Parathyroid adenoma (tissue), 2 donors: ENCODE data around the gene LYZL1.

Experiments
- H2AFZ ChIP-seq: fragments of 300-600 bp; sonication (generic); one replicate; pipeline ENCODE4 v1.7.0; 2017; ENCODE audit warnings: antibody characterized with exemption, mild to moderate bottlenecking
- H3K27ac ChIP-seq: fragments of 300-600 bp; sonication (generic); one replicate; pipeline ENCODE4 v1.7.0; 2017
- H3K27me3 ChIP-seq: fragments of 300-600 bp; sonication (generic); one replicate; pipeline ENCODE4 v1.7.0; 2017; ENCODE audit warnings: low read length; ENCODE audit not compliant: control insufficient read depth, insufficient read depth
- H3K36me3 ChIP-seq: fragments of 300-600 bp; sonication (generic); one replicate; pipeline ENCODE4 v1.7.0; 2017; ENCODE audit warnings: low read length; ENCODE audit not compliant: control insufficient read depth, insufficient read depth
- H3K4me1 ChIP-seq: fragments of 300-600 bp; sonication (generic); one replicate; pipeline ENCODE4 v1.7.0; 2017; ENCODE audit warnings: control low read depth
- H3K4me2 ChIP-seq: fragments of 300-600 bp; sonication (generic); one replicate; pipeline ENCODE4 v1.7.0; 2017; ENCODE audit warnings: low read length
- H3K4me3 ChIP-seq: fragments of 300-600 bp; sonication (generic); one replicate; pipeline ENCODE4 v1.7.0; 2017; ENCODE audit warnings: low read depth, low read length
- H3K79me2 ChIP-seq: fragments of 300-600 bp; sonication (generic); one replicate; pipeline ENCODE4 v1.7.0; 2017; ENCODE audit warnings: control low read depth
- H3K9ac ChIP-seq: fragments of 300-600 bp; sonication (generic); one replicate; pipeline ENCODE4 v1.7.0; 2017; ENCODE audit warnings: mild to moderate bottlenecking
- H3K9me3 ChIP-seq: fragments of 300-600 bp; sonication (generic); one replicate; pipeline ENCODE4 v1.7.0; 2017; ENCODE audit warnings: low read length; ENCODE audit not compliant: control insufficient read depth
- CTCF ChIP-seq: fragments of 300-600 bp; sonication (generic); IDR thresholded peaks from one replicate; pipeline ENCODE4 v1.7.0; 2017; ENCODE audit warnings: antibody characterized with exemption, mild to moderate bottlenecking
- donor health status: primary hyperparathyroidism.

The LYZL1 gene

DNA sequence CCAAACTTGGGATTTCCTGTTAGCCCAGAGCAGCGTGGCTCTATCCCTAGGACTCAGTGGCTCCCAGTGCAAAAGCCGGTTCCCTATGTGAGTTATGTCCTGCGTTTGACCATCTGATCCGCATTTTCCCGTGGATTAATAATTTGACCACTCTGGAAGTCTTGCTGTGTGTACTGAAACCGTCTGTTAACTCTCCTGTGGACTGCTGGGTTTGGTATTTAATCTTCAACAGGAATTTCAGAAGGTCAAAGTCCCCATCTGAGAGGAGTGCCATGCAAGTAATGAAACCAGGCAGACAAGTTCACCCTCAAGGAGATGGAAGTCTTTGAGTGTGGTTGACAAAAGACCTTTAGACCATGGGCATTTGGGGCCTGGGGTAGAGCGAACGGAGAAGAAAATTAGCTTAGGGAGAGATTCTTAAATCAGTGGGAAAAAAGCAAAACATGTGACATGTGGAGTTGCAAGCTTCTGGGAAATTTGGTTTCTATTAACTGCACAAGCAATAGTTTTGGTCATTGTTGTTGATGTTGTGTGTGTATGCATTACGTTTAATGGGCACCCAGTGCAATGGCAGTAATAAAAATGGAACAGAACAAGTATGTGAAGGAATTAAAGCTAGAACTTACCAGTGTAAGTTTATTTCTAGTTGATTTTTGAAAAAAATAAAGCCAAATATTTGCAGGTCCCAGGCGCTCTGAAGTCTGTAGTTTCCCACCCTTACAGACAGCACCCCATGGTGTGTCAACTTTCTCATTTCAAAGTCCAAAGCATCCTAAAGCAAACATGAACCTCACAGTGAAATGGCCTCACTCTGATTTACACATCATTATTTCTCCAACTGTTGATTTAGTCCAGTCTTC, 38.2 kb downstream of the LYZL1 start:
- Histone ChIP-seq H3K36me3 (no peaks in the 10 kb centered on the region), H3K4me1 (peaks cover 31% of the 10 kb centered on the region), H3K27me3 (no peaks in the 10 kb centered on the region), H3K9ac (no peak overlapping the region), H2AFZ (peak overlapping the region; percentile 23), H3K79me2 (no peaks in the 10 kb centered on the region), H3K4me3 (no peak overlapping the region), H3K27ac (no peak overlapping the region), H3K9me3 (no peaks in the 10 kb centered on the region), H3K4me2 (no peak overlapping the region)
- no peak for TF ChIP-seq CTCF

DNA sequence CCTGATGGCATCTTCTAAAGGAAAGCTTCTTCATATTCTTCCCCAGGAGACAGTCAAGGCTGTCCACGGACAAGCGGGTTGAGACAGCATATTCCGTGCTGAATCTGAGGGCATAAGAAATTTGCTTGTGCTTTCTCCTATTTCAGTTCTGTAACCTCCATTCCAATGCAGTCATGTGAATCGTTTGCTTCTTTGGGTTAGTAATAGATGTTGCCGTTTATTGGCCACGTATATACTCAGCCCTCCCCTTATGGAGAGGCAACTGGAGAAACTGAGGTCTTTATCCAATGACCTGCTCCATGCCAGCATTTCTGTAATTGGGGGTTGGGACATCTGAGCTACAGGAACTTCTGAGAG, 38.9 kb downstream of the LYZL1 start:
- no peak for TF ChIP-seq CTCF
- Histone ChIP-seq H3K4me1 (peaks cover 33% of the 10 kb centered on the region), H3K9ac (no peak overlapping the region), H3K4me2 (no peak overlapping the region), H3K27me3 (no peaks in the 10 kb centered on the region), H3K79me2 (no peaks in the 10 kb centered on the region), H2AFZ (peak overlapping the region; percentile 23), H3K36me3 (no peaks in the 10 kb centered on the region), H3K4me3 (no peak overlapping the region), H3K27ac (no peak overlapping the region), H3K9me3 (no peaks in the 10 kb centered on the region)

- Histone ChIP-seq H3K4me2 (no peak overlapping the region), H3K27me3 (no peaks in the 10 kb centered on the region), H3K36me3 (no peaks in the 10 kb centered on the region), H2AFZ (no peak overlapping the region), H3K4me1 (peaks cover 31% of the 10 kb centered on the region), H3K27ac (no peak overlapping the region), H3K79me2 (no peaks in the 10 kb centered on the region), H3K4me3 (no peak overlapping the region), H3K9ac (no peak overlapping the region), H3K9me3 (no peaks in the 10 kb centered on the region)
- TF ChIP-seq CTCF: no peak
These were observed 40.1 kb downstream of the LYZL1 start for GRCh38 chr10:29328983-29329382.

GRCh38 chr10:29329420-29329819, 40.5 kb downstream of the LYZL1 start:
- no peaks in the 10 kb centered on the region for H3K27me3 ChIP-seq
- no peak overlapping the region for H3K9ac ChIP-seq
- H3K36me3 ChIP-seq: no peaks in the 10 kb centered on the region
- peaks cover 28% of the 10 kb centered on the region for H3K4me1 ChIP-seq
- H3K4me2 ChIP-seq: no peak overlapping the region
- no peak overlapping the region for H3K4me3 ChIP-seq
- H3K27ac ChIP-seq: no peak overlapping the region
- H2AFZ ChIP-seq: no peak overlapping the region
- H3K9me3 ChIP-seq: no peaks in the 10 kb centered on the region
- TF ChIP-seq CTCF: no peak
- no peaks in the 10 kb centered on the region for H3K79me2 ChIP-seq
